Parathyroid adenoma (tissue), 2 donors: ENCODE data around the gene CYB561A3.

ENCODE experiments used
- H2AFZ ChIP-seq: fragments of 300-600 bp; sonication (generic); one replicate; pipeline ENCODE4 v1.7.0; 2017; ENCODE audit warnings: antibody characterized with exemption, mild to moderate bottlenecking
- H3K27ac ChIP-seq: fragments of 300-600 bp; sonication (generic); one replicate; pipeline ENCODE4 v1.7.0; 2017
- H3K27me3 ChIP-seq: fragments of 300-600 bp; sonication (generic); one replicate; pipeline ENCODE4 v1.7.0; 2017; ENCODE audit warnings: low read length; ENCODE audit not compliant: control insufficient read depth, insufficient read depth
- H3K36me3 ChIP-seq: fragments of 300-600 bp; sonication (generic); one replicate; pipeline ENCODE4 v1.7.0; 2017; ENCODE audit warnings: low read length; ENCODE audit not compliant: control insufficient read depth, insufficient read depth
- H3K4me1 ChIP-seq: fragments of 300-600 bp; sonication (generic); one replicate; pipeline ENCODE4 v1.7.0; 2017; ENCODE audit warnings: control low read depth
- H3K4me2 ChIP-seq: fragments of 300-600 bp; sonication (generic); one replicate; pipeline ENCODE4 v1.7.0; 2017; ENCODE audit warnings: low read length
- H3K4me3 ChIP-seq: fragments of 300-600 bp; sonication (generic); one replicate; pipeline ENCODE4 v1.7.0; 2017; ENCODE audit warnings: low read depth, low read length
- H3K79me2 ChIP-seq: fragments of 300-600 bp; sonication (generic); one replicate; pipeline ENCODE4 v1.7.0; 2017; ENCODE audit warnings: control low read depth
- H3K9ac ChIP-seq: fragments of 300-600 bp; sonication (generic); one replicate; pipeline ENCODE4 v1.7.0; 2017; ENCODE audit warnings: mild to moderate bottlenecking
- H3K9me3 ChIP-seq: fragments of 300-600 bp; sonication (generic); one replicate; pipeline ENCODE4 v1.7.0; 2017; ENCODE audit warnings: low read length; ENCODE audit not compliant: control insufficient read depth
- TF ChIP-seq, protein P1 (sequence below): fragments of 300-600 bp; sonication (generic); IDR thresholded peaks from one replicate; pipeline ENCODE4 v1.7.0; 2017; ENCODE audit warnings: antibody characterized with exemption, mild to moderate bottlenecking
- donor health status: primary hyperparathyroidism.

The CYB561A3 gene

DNA sequence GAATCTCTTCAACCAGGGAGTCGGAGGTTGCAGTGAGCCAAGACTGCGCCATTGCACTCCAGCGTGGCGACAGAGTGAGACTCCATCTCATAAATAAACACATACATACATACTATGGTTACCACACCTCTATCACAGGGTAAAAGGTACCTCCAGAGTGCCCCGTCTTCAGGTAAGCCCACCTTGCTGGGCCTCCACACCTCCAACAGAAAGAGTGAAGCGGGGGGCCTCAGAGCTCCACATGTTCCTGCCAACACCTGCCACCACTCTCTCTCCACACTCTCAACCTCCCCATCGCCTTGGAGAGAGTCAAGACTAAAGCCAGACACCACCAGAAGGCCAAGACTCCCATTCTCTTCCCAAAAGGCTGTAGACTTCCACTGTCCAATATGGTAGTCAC is 56.3 kb downstream of the CYB561A3 start:
- Histone ChIP-seq H3K9ac (no peak overlapping the region), H3K79me2 (no peaks in the 10 kb centered on the region), H3K4me1 (peaks cover 4% of the 10 kb centered on the region), H3K36me3 (no peaks in the 10 kb centered on the region), H3K27ac (no peak overlapping the region), H2AFZ (no peak overlapping the region), H3K4me3 (no peak overlapping the region), H3K4me2 (no peak overlapping the region), H3K9me3 (no peaks in the 10 kb centered on the region), H3K27me3 (no peaks in the 10 kb centered on the region)
- TF ChIP-seq, protein P1, sequence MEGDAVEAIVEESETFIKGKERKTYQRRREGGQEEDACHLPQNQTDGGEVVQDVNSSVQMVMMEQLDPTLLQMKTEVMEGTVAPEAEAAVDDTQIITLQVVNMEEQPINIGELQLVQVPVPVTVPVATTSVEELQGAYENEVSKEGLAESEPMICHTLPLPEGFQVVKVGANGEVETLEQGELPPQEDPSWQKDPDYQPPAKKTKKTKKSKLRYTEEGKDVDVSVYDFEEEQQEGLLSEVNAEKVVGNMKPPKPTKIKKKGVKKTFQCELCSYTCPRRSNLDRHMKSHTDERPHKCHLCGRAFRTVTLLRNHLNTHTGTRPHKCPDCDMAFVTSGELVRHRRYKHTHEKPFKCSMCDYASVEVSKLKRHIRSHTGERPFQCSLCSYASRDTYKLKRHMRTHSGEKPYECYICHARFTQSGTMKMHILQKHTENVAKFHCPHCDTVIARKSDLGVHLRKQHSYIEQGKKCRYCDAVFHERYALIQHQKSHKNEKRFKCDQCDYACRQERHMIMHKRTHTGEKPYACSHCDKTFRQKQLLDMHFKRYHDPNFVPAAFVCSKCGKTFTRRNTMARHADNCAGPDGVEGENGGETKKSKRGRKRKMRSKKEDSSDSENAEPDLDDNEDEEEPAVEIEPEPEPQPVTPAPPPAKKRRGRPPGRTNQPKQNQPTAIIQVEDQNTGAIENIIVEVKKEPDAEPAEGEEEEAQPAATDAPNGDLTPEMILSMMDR, result no peak

DNA sequence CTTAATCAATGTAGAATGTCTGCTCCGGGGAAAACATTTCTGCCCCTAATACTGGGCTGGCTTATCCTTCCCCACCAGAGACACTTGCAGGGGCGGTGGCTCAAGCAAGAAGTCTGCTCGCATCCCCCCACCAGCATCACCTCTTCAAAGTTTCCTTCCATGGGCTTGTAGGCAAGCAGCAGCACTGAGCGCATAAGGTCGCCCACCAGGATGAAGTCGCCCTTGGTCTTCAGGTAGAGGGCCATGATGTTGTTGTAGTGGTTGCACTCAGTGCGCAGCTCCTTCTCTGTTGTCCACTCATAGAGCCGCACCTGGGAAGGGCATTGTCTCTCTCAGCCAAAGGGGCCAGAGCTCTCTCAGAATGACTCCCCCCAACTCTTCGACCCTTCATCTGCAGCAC is 58.0 kb downstream of the CYB561A3 start:
- no peaks in the 10 kb centered on the region for H3K79me2 ChIP-seq
- no peak overlapping the region for H2AFZ ChIP-seq
- no peaks in the 10 kb centered on the region for H3K4me1 ChIP-seq
- no peak overlapping the region for H3K9ac ChIP-seq
- H3K4me3 ChIP-seq, result no peak overlapping the region
- no peaks in the 10 kb centered on the region for H3K36me3 ChIP-seq
- TF ChIP-seq, protein P1, result no peak
- no peaks in the 10 kb centered on the region for H3K27me3 ChIP-seq
- H3K27ac ChIP-seq, result no peak overlapping the region
- no peak overlapping the region for H3K4me2 ChIP-seq
- no peaks in the 10 kb centered on the region for H3K9me3 ChIP-seq

DNA sequence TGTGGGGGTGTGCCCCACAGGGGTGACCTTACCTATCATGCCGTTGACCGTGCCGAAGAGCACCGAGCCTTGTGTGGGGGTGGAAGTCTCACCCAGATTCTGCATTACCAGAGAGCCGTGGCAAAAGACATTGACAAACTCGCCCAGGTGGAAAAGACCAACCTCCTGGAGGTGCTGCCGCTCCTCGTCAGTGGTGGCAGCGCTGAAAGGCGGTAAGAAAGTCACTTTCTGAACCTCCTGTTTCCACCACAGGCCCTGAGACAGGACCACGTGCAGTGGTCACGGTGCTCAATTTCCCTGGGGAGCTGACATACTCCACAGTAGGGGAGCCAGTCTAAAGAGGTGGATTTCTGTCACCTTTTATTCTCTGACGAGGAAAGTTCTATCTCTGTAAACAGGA is 59.1 kb downstream of the CYB561A3 start:
- Histone ChIP-seq H3K4me1 (no peaks in the 10 kb centered on the region), H2AFZ (no peak overlapping the region), H3K79me2 (no peaks in the 10 kb centered on the region), H3K27me3 (no peaks in the 10 kb centered on the region), H3K27ac (no peak overlapping the region), H3K4me2 (no peak overlapping the region), H3K9ac (no peak overlapping the region), H3K4me3 (no peak overlapping the region), H3K9me3 (no peaks in the 10 kb centered on the region), H3K36me3 (no peaks in the 10 kb centered on the region)
- TF ChIP-seq, protein P1, result no peak
